HG03139 (cell line): ENCODE measurements around the gene NAV2.

ENCODE experiments used
- ATAC-seq: cut with Tn5 transposase; IDR thresholded peaks from one replicate; pipeline ENCODE4 v1.9.1; 2021; ENCODE audit not compliant: unreplicated experiment

Gene NAV2

GRCh38 chr11:19714387-19715363 is 2.0 kb downstream of the NAV2 start:
- ATAC-seq, result no peak

- no peak for ATAC-seq
Observed at GRCh38 chr11:19715373-19715772, 2.7 kb downstream of the NAV2 start.

GRCh38 chr11:19718051-19718450 is 5.4 kb downstream of the NAV2 start:
- ATAC-seq, result no peak

- no peak for ATAC-seq
Observed at GRCh38 chr11:19718951-19719350, 6.3 kb downstream of the NAV2 start.

GRCh38 chr11:19719960-19720359 is 7.3 kb downstream of the NAV2 start:
- no peak for ATAC-seq

- no peak for ATAC-seq
Observed at GRCh38 chr11:19721176-19721575, 8.5 kb downstream of the NAV2 start.

- ATAC-seq, result no peak
Observed at GRCh38 chr11:19722702-19723101, 10.1 kb downstream of the NAV2 start.

GRCh38 chr11:19723572-19724342 is 11.1 kb downstream of the NAV2 start:
- no peak for ATAC-seq

- ATAC-seq, result no peak
Observed at GRCh38 chr11:19724765-19725164, 12.1 kb downstream of the NAV2 start.

- no peak for ATAC-seq
Observed at GRCh38 chr11:19725379-19726079, 12.9 kb downstream of the NAV2 start.

- ATAC-seq, result no peak
Observed at GRCh38 chr11:19727246-19727645, 14.6 kb downstream of the NAV2 start.

GRCh38 chr11:19728436-19728835 is 15.8 kb downstream of the NAV2 start:
- no peak for ATAC-seq

- no peak for ATAC-seq
Observed at GRCh38 chr11:19729141-19729540, 16.5 kb downstream of the NAV2 start.

- ATAC-seq, result no peak
Observed at GRCh38 chr11:19730373-19730772, 17.7 kb downstream of the NAV2 start.

GRCh38 chr11:19734171-19734570 is 21.5 kb downstream of the NAV2 start:
- no peak for ATAC-seq

GRCh38 chr11:19735157-19735908 is 22.7 kb downstream of the NAV2 start:
- no peak for ATAC-seq

GRCh38 chr11:19735909-19736498 is 23.4 kb downstream of the NAV2 start:
- no peak for ATAC-seq

- no peak for ATAC-seq
Observed at GRCh38 chr11:19736831-19737230, 24.2 kb downstream of the NAV2 start.

GRCh38 chr11:19737575-19737974 is 24.9 kb downstream of the NAV2 start:
- no peak for ATAC-seq

GRCh38 chr11:19738124-19738523 is 25.5 kb downstream of the NAV2 start:
- no peak for ATAC-seq
